GM23338 (cell line): Measurements from ENCODE around the gene C2orf49. TPM values are rescaled to one million over a fixed set of nuclear protein-coding genes. Genes with fewer than 3 reads are reported as not detected.

ENCODE experiments used
- ATAC-seq: fragments of 200-7000 bp; cut with Tn5 transposase; 3 replicates; pipeline ENCODE4 v1.9.1; 2020
- DNase-seq: peaks from one replicate; pipeline ENCODE4 v3.0.0-alpha.2; 2015; ENCODE audit warnings: low spot score
- H2AFZ ChIP-seq: fragments of 200-600 bp; sonication (generic); 2 replicates; pipeline ENCODE4 v1.8.0; 2016; ENCODE audit warnings: antibody characterized with exemption, mild to moderate bottlenecking, moderate library complexity
- H3F3A ChIP-seq: fragments of 200-600 bp; sonication (generic); replicated peaks from 2 replicates; pipeline ENCODE4 v1.8.0; 2017; ENCODE audit warnings: antibody characterized with exemption, mixed run types, low read depth
- H3K27ac ChIP-seq: fragments of 200-600 bp; sonication (generic); 2 replicates; pipeline ENCODE4 v1.6.1; 2016; ENCODE audit warnings: low read depth
- H3K27me3 ChIP-seq: fragments of 200-600 bp; sonication (generic); 2 replicates; pipeline ENCODE4 v1.8.0; 2016; ENCODE audit warnings: mild to moderate bottlenecking, mixed run types, moderate library complexity; ENCODE audit not compliant: insufficient read depth
- H3K36me3 ChIP-seq: fragments of 200-600 bp; sonication (generic); 2 replicates; pipeline ENCODE4 v1.8.0; 2016; ENCODE audit warnings: mild to moderate bottlenecking; ENCODE audit not compliant: insufficient read depth
- H3K4me1 ChIP-seq: fragments of 200-600 bp; sonication (generic); 2 replicates; pipeline ENCODE4 v1.8.0; 2016; ENCODE audit warnings: mild to moderate bottlenecking, moderate library complexity; ENCODE audit not compliant: insufficient read depth
- H3K4me2 ChIP-seq: fragments of 200-600 bp; sonication (generic); 2 replicates; pipeline ENCODE4 v1.7.1; 2017; ENCODE audit warnings: mixed run types
- H3K4me3 ChIP-seq: fragments of 200-600 bp; sonication (generic); 2 replicates; pipeline ENCODE4 v1.6.1; 2016; ENCODE audit warnings: mixed run types
- H3K79me2 ChIP-seq: fragments of 200-600 bp; sonication (generic); replicated peaks from 2 replicates; pipeline ENCODE4 v1.8.0; 2017; ENCODE audit warnings: mild to moderate bottlenecking; ENCODE audit not compliant: insufficient read depth
- H3K9me2 ChIP-seq: fragments of 200-600 bp; sonication (generic); 2 replicates; pipeline ENCODE4 v1.8.0; 2017; ENCODE audit not compliant: insufficient read depth
- H4K20me1 ChIP-seq: fragments of 200-600 bp; sonication (generic); replicated peaks from 2 replicates; pipeline ENCODE4 v1.8.0; 2017; ENCODE audit warnings: mild to moderate bottlenecking; ENCODE audit not compliant: insufficient read depth
- H3K27ac Mint-ChIP-seq: 2 replicates; pipeline ENCODE4 v1.8.0; 2020; ENCODE audit warnings: inconsistent platforms, mild to moderate bottlenecking, moderate library complexity, mixed read lengths
- H3K27me3 Mint-ChIP-seq: 3 replicates; pipeline ENCODE4 v1.8.0; 2022; ENCODE audit warnings: low read depth, mild to moderate bottlenecking, moderate library complexity, mixed read lengths, inconsistent platforms; ENCODE audit not compliant: insufficient read depth, poor library complexity
- H3K36me3 Mint-ChIP-seq: 3 replicates; pipeline ENCODE4 v1.8.0; 2021; ENCODE audit warnings: low read depth, mild to moderate bottlenecking, inconsistent platforms, moderate library complexity, mixed read lengths
- H3K4me1 Mint-ChIP-seq: 3 replicates; pipeline ENCODE4 v1.8.0; 2020; ENCODE audit warnings: mild to moderate bottlenecking, inconsistent platforms, mixed read lengths
- H3K4me3 Mint-ChIP-seq: 3 replicates; pipeline ENCODE4 v1.8.0; 2021; ENCODE audit warnings: moderate library complexity, mild to moderate bottlenecking, inconsistent platforms, mixed read lengths
- H3K9me3 Mint-ChIP-seq: 3 replicates; pipeline ENCODE4 v1.8.0; 2020; ENCODE audit warnings: moderate library complexity, mild to moderate bottlenecking, inconsistent platforms, mixed read lengths
- CREB1 ChIP-seq: fragments of 250-450 bp; sonication (Bioruptor Pico); IDR thresholded peaks from 2 replicates; pipeline ENCODE4 v1.5.0; 2020; ENCODE audit warnings: low read depth, mild to moderate bottlenecking, moderate library complexity
- EZH2 ChIP-seq: fragments of 200-600 bp; sonication (generic); IDR thresholded peaks from one replicate; pipeline ENCODE4 v1.8.0; 2017; ENCODE audit warnings: antibody characterized with exemption, mild to moderate bottlenecking, low read depth; ENCODE audit not compliant: unreplicated experiment
- EZH2phosphoT487 ChIP-seq: fragments of 200-600 bp; sonication (generic); IDR thresholded peaks from one replicate; pipeline ENCODE4 v1.8.1; 2018; ENCODE audit warnings: antibody characterized with exemption; ENCODE audit not compliant: unreplicated experiment
- NANOG ChIP-seq: IDR thresholded peaks from 2 replicates; pipeline ENCODE4 v1.6.1; 2016; ENCODE audit warnings: antibody characterized with exemption, borderline replicate concordance
- STAT1 ChIP-seq: IDR thresholded peaks from one replicate; pipeline ENCODE4 v1.6.1; 2016; ENCODE audit warnings: antibody characterized with exemption; ENCODE audit not compliant: unreplicated experiment
- ZNF114 ChIP-seq: fragments of 250-450 bp; sonication (Bioruptor Pico); IDR thresholded peaks from 2 replicates; pipeline ENCODE4 v1.5.0; 2020; ENCODE audit warnings: mild to moderate bottlenecking, moderate library complexity
- ZNF331 ChIP-seq: fragments of 250-450 bp; sonication (Bioruptor Pico); IDR thresholded peaks from 2 replicates; pipeline ENCODE4 v1.5.0; 2020; ENCODE audit warnings: low read depth, mild to moderate bottlenecking, moderate library complexity
- polyA plus RNA-seq: library from polyadenylated mRNA; unstranded; fragments of >200 nt; fragmentation: Nextera tagmentation; extraction: Ambion mirVana; gene quantifications from 2 replicates; pipeline ENCODE4 v1.2.1, GENCODE V29; 2016
- total RNA-seq: library from RNA; depleted of rRNA; stranded (reverse); fragments of >200 nt; shearing (Covaris generic); gene quantifications from 2 replicates; pipeline ENCODE4 v1.2.3, GENCODE V29; 2014
- TF ChIP-seq, protein P1 (sequence below): IDR thresholded peaks from 2 replicates; pipeline ENCODE4 v1.6.1; 2016; ENCODE audit warnings: antibody characterized with exemption
- TF ChIP-seq, protein P2 (sequence below), 2 experiments: fragments of 200-600 bp in 1 of 2; sonication (generic) in 1 of 2; conservative IDR thresholded peaks; 2 replicates each; pipeline versions ENCODE4 v1.5.1 to v1.6.1; 2016 to 2017; ENCODE audit warnings: antibody characterized with exemption in 2 of 2, low read depth in 2 of 2, mild to moderate bottlenecking in 2 of 2, moderate library complexity in 1 of 2
- TF ChIP-seq, protein P3 (sequence below): IDR thresholded peaks from one replicate; pipeline ENCODE4 v1.6.1; 2018; ENCODE audit warnings: antibody characterized with exemption; ENCODE audit not compliant: unreplicated experiment

C2orf49 gene
- total and polyA plus RNA-seq, 2 experiments from 2014 or later, result 19.6 to 33.8 TPM

DNA sequence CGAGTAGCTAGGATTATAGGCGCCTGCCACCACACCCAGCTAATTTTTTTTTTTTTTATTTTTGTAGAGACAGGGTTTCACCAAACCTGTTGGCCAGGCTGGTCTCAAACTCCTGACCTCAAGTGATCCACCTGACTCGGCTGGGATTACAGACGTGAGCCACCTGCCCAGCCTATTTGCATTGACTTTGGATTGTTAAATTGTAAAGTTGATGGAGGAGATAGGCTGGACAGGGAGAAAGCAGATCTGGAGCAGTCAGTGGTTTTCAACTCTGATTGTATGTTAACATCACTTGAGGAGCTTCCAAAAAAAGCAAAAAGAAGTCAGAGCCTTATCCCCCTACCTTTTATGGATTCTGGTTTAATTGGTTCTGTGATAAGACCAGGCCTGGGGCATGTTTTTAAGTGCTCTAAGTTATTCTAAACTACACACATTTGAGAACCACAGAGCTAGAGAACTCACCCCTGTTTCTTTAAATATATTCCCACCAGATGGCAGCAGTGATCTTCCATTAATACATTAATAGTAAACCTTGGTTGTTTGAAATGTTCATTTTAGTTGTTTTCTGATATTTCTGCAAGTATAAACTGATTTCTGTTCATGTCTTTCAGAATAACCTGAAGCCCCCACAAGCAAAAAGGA is 7.5 kb downstream of the C2orf49 start:
- Mint-ChIP-seq H3K27ac (no peak overlapping the region), H3K27me3 (no peaks in the 10 kb centered on the region), H3K4me1 (no peaks in the 10 kb centered on the region), H3K4me3 (no peak overlapping the region), H3K9me3 (no peaks in the 10 kb centered on the region), H3K36me3 (peaks cover 54% of the 10 kb centered on the region)
- no peak overlapping the region for H3K4me2 ChIP-seq
- no peak for ATAC-seq
- peaks cover 65% of the 10 kb centered on the region for H3K36me3 ChIP-seq
- peak; percentile 49 for DNase-seq
- H4K20me1 ChIP-seq, result 0 out of 2 replicates have a peak, but pooled peaks cover 10% of the 10 kb centered on the region
- no peaks in the 10 kb centered on the region for H3K27me3 ChIP-seq
- no peak overlapping the region for H3K4me3 ChIP-seq
- H3K79me2 ChIP-seq, result peaks cover 19% of the 10 kb centered on the region
- H3K9me2 ChIP-seq, result no peaks in the 10 kb centered on the region
- H3K4me1 ChIP-seq, result no peaks in the 10 kb centered on the region
- no peak overlapping the region for H2AFZ ChIP-seq
- H3K27ac ChIP-seq, result no peak overlapping the region
- TF ChIP-seq, protein P1, sequence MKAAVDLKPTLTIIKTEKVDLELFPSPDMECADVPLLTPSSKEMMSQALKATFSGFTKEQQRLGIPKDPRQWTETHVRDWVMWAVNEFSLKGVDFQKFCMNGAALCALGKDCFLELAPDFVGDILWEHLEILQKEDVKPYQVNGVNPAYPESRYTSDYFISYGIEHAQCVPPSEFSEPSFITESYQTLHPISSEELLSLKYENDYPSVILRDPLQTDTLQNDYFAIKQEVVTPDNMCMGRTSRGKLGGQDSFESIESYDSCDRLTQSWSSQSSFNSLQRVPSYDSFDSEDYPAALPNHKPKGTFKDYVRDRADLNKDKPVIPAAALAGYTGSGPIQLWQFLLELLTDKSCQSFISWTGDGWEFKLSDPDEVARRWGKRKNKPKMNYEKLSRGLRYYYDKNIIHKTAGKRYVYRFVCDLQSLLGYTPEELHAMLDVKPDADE, result no peak
- TF ChIP-seq EZH2phosphoT487, result no peak
- no peak for TF ChIP-seq NANOG
- TF ChIP-seq EZH2, result no peak
- TF ChIP-seq, protein P2, sequence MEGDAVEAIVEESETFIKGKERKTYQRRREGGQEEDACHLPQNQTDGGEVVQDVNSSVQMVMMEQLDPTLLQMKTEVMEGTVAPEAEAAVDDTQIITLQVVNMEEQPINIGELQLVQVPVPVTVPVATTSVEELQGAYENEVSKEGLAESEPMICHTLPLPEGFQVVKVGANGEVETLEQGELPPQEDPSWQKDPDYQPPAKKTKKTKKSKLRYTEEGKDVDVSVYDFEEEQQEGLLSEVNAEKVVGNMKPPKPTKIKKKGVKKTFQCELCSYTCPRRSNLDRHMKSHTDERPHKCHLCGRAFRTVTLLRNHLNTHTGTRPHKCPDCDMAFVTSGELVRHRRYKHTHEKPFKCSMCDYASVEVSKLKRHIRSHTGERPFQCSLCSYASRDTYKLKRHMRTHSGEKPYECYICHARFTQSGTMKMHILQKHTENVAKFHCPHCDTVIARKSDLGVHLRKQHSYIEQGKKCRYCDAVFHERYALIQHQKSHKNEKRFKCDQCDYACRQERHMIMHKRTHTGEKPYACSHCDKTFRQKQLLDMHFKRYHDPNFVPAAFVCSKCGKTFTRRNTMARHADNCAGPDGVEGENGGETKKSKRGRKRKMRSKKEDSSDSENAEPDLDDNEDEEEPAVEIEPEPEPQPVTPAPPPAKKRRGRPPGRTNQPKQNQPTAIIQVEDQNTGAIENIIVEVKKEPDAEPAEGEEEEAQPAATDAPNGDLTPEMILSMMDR (conservative IDR thresholded peaks at IDR 0.05; ENCODE audit: low read depth in 2 of 2), result peak; percentile 19 to 51; a peak in 3 of 4 replicates
- no peak for TF ChIP-seq CREB1 (CRISPR knock-in tag)
- H3F3A ChIP-seq, result no peaks in the 10 kb centered on the region

DNA sequence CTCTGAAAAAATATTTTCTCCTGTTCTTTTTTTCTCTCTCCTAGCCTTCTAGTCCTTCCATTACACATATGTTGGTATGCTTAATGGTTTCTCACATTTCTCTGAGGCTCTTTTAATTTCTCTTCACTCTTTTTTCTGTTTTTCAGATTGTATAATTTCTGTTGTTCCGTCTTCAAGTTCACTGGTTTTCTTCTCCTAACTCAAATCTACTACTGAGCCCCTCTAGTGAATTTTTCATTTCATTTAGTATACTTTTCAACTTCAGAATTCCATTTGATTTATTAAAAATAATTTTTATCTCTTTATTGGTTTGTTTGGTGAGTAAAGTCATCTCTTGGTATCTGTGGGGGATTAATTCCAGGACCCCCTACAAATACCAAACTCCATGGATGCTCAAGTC is 19.8 kb downstream of the C2orf49 start:
- ATAC-seq (no peak), DNase-seq (no peak)
- Mint-ChIP-seq H3K36me3 (peaks cover 21% of the 10 kb centered on the region), H3K9me3 (no peaks in the 10 kb centered on the region), H3K27me3 (no peaks in the 10 kb centered on the region), H3K27ac (no peak overlapping the region), H3K4me1 (no peaks in the 10 kb centered on the region), H3K4me3 (no peak overlapping the region)
- Histone ChIP-seq H3K4me3 (no peak overlapping the region), H3K36me3 (peaks cover 3% of the 10 kb centered on the region; the same call in 1 of the 2 replicates), H2AFZ (no peak overlapping the region), H3K9me2 (no peaks in the 10 kb centered on the region), H3F3A (no peaks in the 10 kb centered on the region), H3K79me2 (no peaks in the 10 kb centered on the region), H3K4me1 (no peaks in the 10 kb centered on the region), H3K27me3 (no peaks in the 10 kb centered on the region), H3K27ac (no peak overlapping the region), H4K20me1 (peaks cover 9% of the 10 kb centered on the region; the same call in 1 of the 2 replicates), H3K4me2 (no peak overlapping the region)
- TF ChIP-seq EZH2phosphoT487 (no peak), ZNF114 (no peak), ZNF331 (CRISPR knock-in tag) (no peak), STAT1 (no peak), EZH2 (no peak), CREB1 (CRISPR knock-in tag) (no peak)
- TF ChIP-seq, protein P2 (conservative IDR thresholded peaks at IDR 0.05; ENCODE audit: low read depth in 2 of 2), result no peak
- TF ChIP-seq, protein P1, result no peak
- TF ChIP-seq, protein P3, sequence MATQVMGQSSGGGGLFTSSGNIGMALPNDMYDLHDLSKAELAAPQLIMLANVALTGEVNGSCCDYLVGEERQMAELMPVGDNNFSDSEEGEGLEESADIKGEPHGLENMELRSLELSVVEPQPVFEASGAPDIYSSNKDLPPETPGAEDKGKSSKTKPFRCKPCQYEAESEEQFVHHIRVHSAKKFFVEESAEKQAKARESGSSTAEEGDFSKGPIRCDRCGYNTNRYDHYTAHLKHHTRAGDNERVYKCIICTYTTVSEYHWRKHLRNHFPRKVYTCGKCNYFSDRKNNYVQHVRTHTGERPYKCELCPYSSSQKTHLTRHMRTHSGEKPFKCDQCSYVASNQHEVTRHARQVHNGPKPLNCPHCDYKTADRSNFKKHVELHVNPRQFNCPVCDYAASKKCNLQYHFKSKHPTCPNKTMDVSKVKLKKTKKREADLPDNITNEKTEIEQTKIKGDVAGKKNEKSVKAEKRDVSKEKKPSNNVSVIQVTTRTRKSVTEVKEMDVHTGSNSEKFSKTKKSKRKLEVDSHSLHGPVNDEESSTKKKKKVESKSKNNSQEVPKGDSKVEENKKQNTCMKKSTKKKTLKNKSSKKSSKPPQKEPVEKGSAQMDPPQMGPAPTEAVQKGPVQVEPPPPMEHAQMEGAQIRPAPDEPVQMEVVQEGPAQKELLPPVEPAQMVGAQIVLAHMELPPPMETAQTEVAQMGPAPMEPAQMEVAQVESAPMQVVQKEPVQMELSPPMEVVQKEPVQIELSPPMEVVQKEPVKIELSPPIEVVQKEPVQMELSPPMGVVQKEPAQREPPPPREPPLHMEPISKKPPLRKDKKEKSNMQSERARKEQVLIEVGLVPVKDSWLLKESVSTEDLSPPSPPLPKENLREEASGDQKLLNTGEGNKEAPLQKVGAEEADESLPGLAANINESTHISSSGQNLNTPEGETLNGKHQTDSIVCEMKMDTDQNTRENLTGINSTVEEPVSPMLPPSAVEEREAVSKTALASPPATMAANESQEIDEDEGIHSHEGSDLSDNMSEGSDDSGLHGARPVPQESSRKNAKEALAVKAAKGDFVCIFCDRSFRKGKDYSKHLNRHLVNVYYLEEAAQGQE, result no peak
